HUDEP-2 (cell line): ENCODE measurements around the gene WDR20.
A peak's percentile ranks its signal among the peaks of the same experiment; 100 is the strongest.
"Not testable (repeated sequence)": the region's sequence is repeated elsewhere in the genome, so short reads cannot be mapped to it uniquely, and the experiment has no call there.

Source experiments
- DNase-seq, 76 experiments: peaks; one replicate each; lab custom pipeline; 2025; ENCODE audit not compliant: unreplicated experiment in 76 of 76; lab: John Stamatoyannopoulos, UW

Gene WDR20

GRCh38 chr14:102164965-102165364 is 25.3 kb downstream of the WDR20 start:
- DNase-seq: peak in 7 of 76 experiments; percentile 10 to 24 (median 19)

- DNase-seq: no peak
These were observed 30.4 kb downstream of the WDR20 start for GRCh38 chr14:102170061-102170460.

GRCh38 chr14:102171173-102172020 is 31.7 kb downstream of the WDR20 start:
- no peak for DNase-seq

GRCh38 chr14:102172021-102172272 is 32.2 kb downstream of the WDR20 start:
- not testable (repeated sequence) for DNase-seq

GRCh38 chr14:102172721-102173120 is 33.0 kb downstream of the WDR20 start:
- not testable (repeated sequence) for DNase-seq

- DNase-seq: no peak
These were observed 37.5 kb downstream of the WDR20 start for GRCh38 chr14:102177161-102177560.

GRCh38 chr14:102178806-102179205 is 39.1 kb downstream of the WDR20 start:
- DNase-seq: no peak

GRCh38 chr14:102180248-102180998 is 40.7 kb downstream of the WDR20 start:
- no peak for DNase-seq

- no peak for DNase-seq
These were observed 41.5 kb downstream of the WDR20 start for GRCh38 chr14:102181187-102181586.

GRCh38 chr14:102182190-102182589 is 42.5 kb downstream of the WDR20 start:
- DNase-seq: no peak

GRCh38 chr14:102182936-102183619 is 43.4 kb downstream of the WDR20 start:
- no peak for DNase-seq

- no peak for DNase-seq
These were observed 44.2 kb downstream of the WDR20 start for GRCh38 chr14:102183886-102184285.

GRCh38 chr14:102184316-102185035 is 44.8 kb downstream of the WDR20 start:
- DNase-seq: no peak

- no peak for DNase-seq
These were observed 45.7 kb downstream of the WDR20 start for GRCh38 chr14:102185360-102185759.

- no peak for DNase-seq
These were observed 47.3 kb downstream of the WDR20 start for GRCh38 chr14:102187044-102187443.

GRCh38 chr14:102187568-102188001 is 47.9 kb downstream of the WDR20 start:
- no peak for DNase-seq

GRCh38 chr14:102188187-102188586 is 48.5 kb downstream of the WDR20 start:
- no peak for DNase-seq

- DNase-seq: peak in 16 of 76 experiments; percentile 4 to 43 (median 18)
These were observed 50.2 kb downstream of the WDR20 start for GRCh38 chr14:102189874-102190273.

- DNase-seq: no peak
These were observed 53.3 kb downstream of the WDR20 start for GRCh38 chr14:102192840-102193502.

GRCh38 chr14:102194856-102195255 is 55.2 kb downstream of the WDR20 start:
- no peak for DNase-seq
